GM21528 (cell line): ENCODE results near the gene MEIKIN.
A peak's percentile ranks its signal among the peaks of the same experiment; 100 is the strongest.

Source experiments
- ATAC-seq: cut with Tn5 transposase; IDR thresholded peaks from one replicate; pipeline ENCODE4 v1.9.1; 2021; ENCODE audit warnings: mild to moderate bottlenecking, moderate library complexity; ENCODE audit not compliant: unreplicated experiment, low FRiP score

Gene MEIKIN

GRCh38 chr5:131818001-131818724 is 127.3 kb downstream of the MEIKIN start:
- no peak for ATAC-seq

- no peak for ATAC-seq
Observed at GRCh38 chr5:131814990-131815389, 130.5 kb downstream of the MEIKIN start.

DNA sequence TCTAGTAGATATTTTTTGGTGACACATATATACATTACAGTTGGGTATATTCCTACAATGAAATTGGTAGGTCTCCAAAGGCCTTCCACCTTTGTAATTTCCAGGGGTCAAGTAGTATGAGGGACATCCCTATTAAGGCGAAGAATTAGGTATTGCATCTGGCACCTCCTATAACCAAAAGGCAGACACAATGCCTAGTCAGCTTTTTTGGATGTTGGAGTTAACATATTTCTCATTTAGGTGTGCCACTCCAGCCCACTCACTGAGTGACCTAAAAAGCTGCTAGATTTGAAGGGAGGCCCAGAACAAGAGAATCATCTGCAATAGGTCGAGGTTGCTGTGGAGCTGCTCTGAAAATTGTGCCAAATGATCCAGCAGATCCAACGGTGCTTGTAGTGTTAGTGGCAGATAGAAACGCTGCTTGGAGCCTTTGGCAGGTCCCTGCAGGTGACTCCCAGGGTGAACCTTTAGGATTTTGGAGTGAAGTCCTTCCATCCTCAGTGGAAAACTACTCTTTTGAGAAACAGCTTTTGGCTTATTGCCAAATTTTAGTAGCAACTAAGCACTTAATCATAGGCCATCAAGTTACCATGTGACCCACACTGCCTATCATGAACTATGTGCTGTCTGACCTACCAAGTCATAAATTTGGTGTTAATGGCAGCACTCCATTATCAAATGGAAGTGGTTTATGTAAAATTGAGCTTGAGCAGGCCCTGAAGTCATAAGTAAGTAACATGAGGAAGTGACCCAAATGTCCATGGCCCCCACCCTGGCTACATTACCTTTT is 132.9 kb downstream of the MEIKIN start:
- no peak for ATAC-seq

GRCh38 chr5:131810510-131811249 is 134.8 kb downstream of the MEIKIN start:
- peak; percentile 61 for ATAC-seq

GRCh38 chr5:131796793-131797693 is 148.4 kb downstream of the MEIKIN start, which contains the start of gene FNIP1:
Gene FNIP1 (minus strand): TSS chr5:131797017. CDS start chr5:131796921, 96 bp downstream.
- peak; percentile 96 for ATAC-seq

DNA sequence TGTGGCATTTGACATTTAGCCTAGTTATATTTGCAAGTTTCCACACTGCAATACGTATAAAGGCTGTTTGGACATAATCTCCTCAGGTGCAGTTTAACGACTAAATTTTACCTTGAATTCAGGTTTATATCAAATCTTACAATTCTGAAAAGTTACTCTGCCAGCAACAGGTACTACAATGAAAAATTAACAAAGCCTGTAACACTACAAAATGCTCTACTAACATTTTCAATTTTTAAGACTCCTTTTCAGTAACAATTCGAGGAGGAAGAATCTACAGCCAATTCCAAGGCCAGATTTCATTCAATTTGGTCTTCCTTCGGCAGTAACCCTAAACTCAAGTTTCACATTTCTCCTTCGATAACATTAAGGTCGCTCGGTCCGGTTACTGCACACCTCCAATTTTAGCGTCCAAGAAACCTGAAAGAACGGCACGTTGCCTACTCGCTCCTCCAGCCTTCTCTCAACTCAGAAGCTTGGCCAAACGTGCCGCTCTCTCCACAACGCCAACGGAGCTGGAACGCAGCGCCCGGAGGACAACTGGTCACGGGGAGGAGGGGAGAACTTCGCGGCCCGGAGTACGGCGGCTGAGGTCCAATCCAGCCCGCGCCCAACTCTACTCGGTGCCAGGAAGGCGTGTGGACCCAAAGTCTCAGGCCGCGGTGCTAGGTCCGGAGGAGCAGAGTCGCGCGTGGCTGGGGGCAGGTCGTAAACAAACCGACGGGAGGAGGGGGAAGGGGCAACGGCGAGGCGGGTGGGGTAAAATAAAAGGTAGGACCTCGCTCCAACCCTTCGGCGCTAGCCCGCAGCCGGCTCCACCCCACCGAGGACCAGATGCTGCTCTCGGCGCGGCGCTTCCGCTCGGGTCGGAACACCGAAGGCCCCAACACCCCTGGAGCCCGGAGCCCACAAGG is 149.3 kb downstream of the MEIKIN start:
- peak; percentile 31 for ATAC-seq

DNA sequence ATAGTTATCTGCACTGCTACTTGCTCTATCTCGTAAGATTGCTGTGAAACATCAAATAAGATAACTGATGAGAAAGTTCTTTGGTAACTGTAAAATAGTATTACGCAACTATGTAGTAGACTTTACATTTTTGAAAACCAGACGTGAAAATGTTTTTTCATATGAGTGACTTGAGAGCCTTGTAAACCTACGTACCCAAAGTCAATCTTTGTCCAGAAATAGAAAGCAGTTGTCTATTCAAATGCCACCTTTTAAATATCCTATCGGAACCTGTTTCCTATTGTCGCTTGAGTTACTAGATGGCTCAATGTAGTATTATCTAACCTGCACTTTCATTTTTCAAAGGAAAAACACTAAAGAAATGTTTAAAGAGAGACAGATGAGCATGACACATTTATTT is 150.2 kb downstream of the MEIKIN start:
- ATAC-seq = no peak

GRCh38 chr5:131794586-131794985 is 150.9 kb downstream of the MEIKIN start:
- no peak for ATAC-seq

- no peak for ATAC-seq
Observed at GRCh38 chr5:131792896-131793295, 152.6 kb downstream of the MEIKIN start.

- ATAC-seq = no peak
Observed at GRCh38 chr5:131791866-131792265, 153.6 kb downstream of the MEIKIN start.

- ATAC-seq = no peak
Observed at GRCh38 chr5:131790550-131790949, 154.9 kb downstream of the MEIKIN start.

GRCh38 chr5:131789765-131790164 is 155.7 kb downstream of the MEIKIN start:
- ATAC-seq = no peak

DNA sequence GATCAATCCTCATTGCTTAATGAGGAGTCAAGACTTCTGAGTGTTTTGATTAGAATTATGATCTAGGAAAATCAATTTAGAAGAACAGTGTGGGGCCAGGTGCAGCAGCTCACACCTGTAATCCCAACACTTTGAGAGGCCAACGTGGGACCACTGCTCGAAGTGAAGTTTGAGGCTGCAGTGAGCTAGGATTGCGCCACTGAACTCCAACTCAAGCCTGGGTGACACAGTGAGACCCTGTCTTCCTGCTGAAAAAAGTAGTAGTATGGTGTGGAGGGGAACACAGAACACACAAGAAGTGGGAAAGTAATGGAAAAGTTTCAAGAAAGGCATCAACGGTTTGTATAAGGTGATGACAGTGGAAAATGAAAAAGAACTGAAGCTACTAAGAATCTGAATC is 157.7 kb downstream of the MEIKIN start:
- no peak for ATAC-seq

GRCh38 chr5:131786900-131787692 is 158.4 kb downstream of the MEIKIN start:
- no peak for ATAC-seq

- ATAC-seq = no peak
Observed at GRCh38 chr5:131786036-131786435, 159.4 kb downstream of the MEIKIN start.

DNA sequence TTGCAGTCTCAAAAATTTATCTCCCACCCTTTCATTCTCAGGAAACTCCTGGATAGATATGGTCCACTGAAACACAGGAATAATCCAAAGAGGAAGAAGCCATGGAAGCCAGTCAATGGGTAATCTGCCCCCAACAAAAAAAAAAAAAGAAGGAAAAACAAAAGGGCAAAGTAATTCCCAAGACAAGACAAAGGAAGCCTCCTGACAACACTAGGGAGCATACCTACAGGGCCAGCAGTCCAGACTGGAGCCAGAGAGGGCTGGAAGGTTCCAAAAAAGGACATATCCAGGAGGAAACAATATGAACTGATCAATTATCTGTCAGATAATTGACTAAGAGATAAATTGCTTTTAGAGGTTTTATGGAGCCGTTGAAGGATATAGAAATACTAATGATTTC is 161.6 kb downstream of the MEIKIN start:
- no peak for ATAC-seq

- no peak for ATAC-seq
Observed at GRCh38 chr5:131783357-131783756, 162.1 kb downstream of the MEIKIN start.

GRCh38 chr5:131782717-131783116 is 162.7 kb downstream of the MEIKIN start:
- no peak for ATAC-seq
